Endodermal cell (in vitro differentiated cells): Measurements from ENCODE around the gene GALNT1. TPM values are rescaled to one million over a fixed set of nuclear protein-coding genes. Genes with fewer than 3 reads are reported as not detected.

Source experiments
- DNase-seq: peaks from one replicate; pipeline ENCODE4 v3.0.0-alpha.2; 2017
- H3K27ac ChIP-seq: 2 replicates; pipeline ENCODE4 v1.5.1; 2013; ENCODE audit warnings: mild to moderate bottlenecking, low read depth, low read length, moderate library complexity
- H3K27me3 ChIP-seq: 2 replicates; pipeline ENCODE4 v1.6.1; 2013; ENCODE audit warnings: mild to moderate bottlenecking, low read length, moderate library complexity; ENCODE audit not compliant: insufficient read depth, control insufficient read depth, poor library complexity, severe bottlenecking
- H3K36me3 ChIP-seq: 2 replicates; pipeline ENCODE4 v1.7.0; 2013; ENCODE audit warnings: mild to moderate bottlenecking, low read length, moderate library complexity; ENCODE audit not compliant: control insufficient read depth, insufficient read depth
- H3K4me1 ChIP-seq: one replicate; pipeline ENCODE4 v1.7.0; 2013; ENCODE audit warnings: low read length; ENCODE audit not compliant: control insufficient read depth, insufficient read depth
- H3K4me3 ChIP-seq: 2 replicates; pipeline ENCODE4 v1.5.1; 2013; ENCODE audit warnings: mild to moderate bottlenecking, low read length, moderate library complexity
- H3K9ac ChIP-seq: 2 replicates; pipeline ENCODE4 v1.6.1; 2013; ENCODE audit warnings: mild to moderate bottlenecking, low read length, moderate library complexity; ENCODE audit not compliant: poor library complexity, severe bottlenecking; ENCODE audit errors: extremely low read depth
- H3K9me3 ChIP-seq: 2 replicates; pipeline ENCODE4 v1.6.1; 2013; ENCODE audit warnings: mild to moderate bottlenecking, low read length, moderate library complexity; ENCODE audit not compliant: control insufficient read depth
- H3K27ac Mint-ChIP-seq: 2 replicates; pipeline ENCODE4 v1.8.0; 2020; ENCODE audit warnings: mixed read lengths
- H3K27me3 Mint-ChIP-seq: 2 replicates; pipeline ENCODE4 v1.8.0; 2021; ENCODE audit warnings: mild to moderate bottlenecking, mixed read lengths; ENCODE audit not compliant: insufficient read depth
- H3K36me3 Mint-ChIP-seq: 2 replicates; pipeline ENCODE4 v1.8.0; 2020; ENCODE audit warnings: low read depth, mixed read lengths
- H3K4me1 Mint-ChIP-seq: 2 replicates; pipeline ENCODE4 v1.8.0; 2020; ENCODE audit warnings: mixed read lengths
- H3K4me3 Mint-ChIP-seq: 2 replicates; pipeline ENCODE4 v1.8.0; 2020; ENCODE audit warnings: mild to moderate bottlenecking, moderate library complexity, mixed read lengths
- H3K9me3 Mint-ChIP-seq: 2 replicates; pipeline ENCODE4 v1.8.0; 2020; ENCODE audit warnings: mild to moderate bottlenecking, mixed read lengths
- CTCF ChIP-seq: fragments of 200-600 bp; sonication (generic); conservative IDR thresholded peaks from 2 replicates; pipeline ENCODE4 v1.5.0; 2021; ENCODE audit warnings: antibody characterized with exemption, mild to moderate bottlenecking
- WGBS, 2 experiments: methylation state at CpG; one replicate each; pipeline versions ENCODE4 v1.1.5 to v1.1.7; 2013; ENCODE audit warnings: missing lambda C conversion rate in 2 of 2, mixed read lengths in 1 of 2; ENCODE audit not compliant: insufficient coverage in 1 of 2, insufficient read length in 1 of 2; 5-methylcytosine and 5-hydroxymethylcytosine counted together
- total RNA-seq, 2 donors: library from RNA; stranded (reverse); fragmentation: NEBNext Ultra II Directional in 1 of 2; extraction: Animal tissue kit (Norgen Biotek cat#: 25700) in 1 of 2; gene quantifications; 2 replicates in 1 of 2; 3 replicates in 1 of 2; pipeline ENCODE4 v1.2.1, GENCODE V29; 2021

Gene GALNT1
- total RNA-seq, 2 donors from 2014 or later, result 82.5 to 102 TPM

- H3K27ac ChIP-seq, result no peak overlapping the region
- Mint-ChIP-seq H3K4me1 (no peaks in the 10 kb centered on the region), H3K36me3 (peaks cover 40% of the 10 kb centered on the region), H3K9me3 (peaks cover 8% of the 10 kb centered on the region), H3K27me3 (no peaks in the 10 kb centered on the region), H3K4me3 (no peak overlapping the region), H3K27ac (no peak overlapping the region)
- 94% methylated on average over 2 of the region's 2 CpGs; no CpG with 5 or more reads in 1 of the 2 experiments for WGBS, 2 experiments
- DNase-seq, result no peak
- H3K4me1 ChIP-seq, result no peaks in the 10 kb centered on the region
- H3K4me3 ChIP-seq, result no peak overlapping the region
- peaks cover 43% of the 10 kb centered on the region for H3K36me3 ChIP-seq
- peaks cover 8% of the 10 kb centered on the region for H3K9me3 ChIP-seq
- no peak for TF ChIP-seq CTCF
- H3K9ac ChIP-seq, result no peak overlapping the region
- no peaks in the 10 kb centered on the region for H3K27me3 ChIP-seq
Observed at GRCh38 chr18:35711227-35711626, 129.7 kb downstream of the GALNT1 start.

- no peaks in the 10 kb centered on the region for H3K4me1 Mint-ChIP-seq
Observed at GRCh38 chr18:35713545-35713944, 132.0 kb downstream of the GALNT1 start.

GRCh38 chr18:35714539-35714938, 133.0 kb downstream of the GALNT1 start:
- H3K9me3 ChIP-seq, result peaks cover 24% of the 10 kb centered on the region
- TF ChIP-seq CTCF, result no peak
- no peak for DNase-seq
- H3K36me3 ChIP-seq, result peaks cover 32% of the 10 kb centered on the region
- no peaks in the 10 kb centered on the region for H3K27me3 ChIP-seq
- H3K4me1 Mint-ChIP-seq, result no peaks in the 10 kb centered on the region
- no peak overlapping the region for H3K27ac ChIP-seq
- H3K27ac Mint-ChIP-seq, result no peak overlapping the region
- no peak overlapping the region for H3K4me3 ChIP-seq
- peaks cover 40% of the 10 kb centered on the region for H3K36me3 Mint-ChIP-seq
- H3K4me1 ChIP-seq, result no peaks in the 10 kb centered on the region
- H3K27me3 Mint-ChIP-seq, result no peaks in the 10 kb centered on the region
- 84 to 100% methylated on average over 1 to 2 of the region's 2 CpGs for WGBS, 2 experiments
- H3K9ac ChIP-seq, result no peak overlapping the region
- peaks cover 27% of the 10 kb centered on the region for H3K9me3 Mint-ChIP-seq
- no peak overlapping the region for H3K4me3 Mint-ChIP-seq

More at GRCh38 chr18:35713545-35713944, 132.0 kb downstream of the GALNT1 start:
- H3K4me3 Mint-ChIP-seq, result no peak overlapping the region
- H3K27ac Mint-ChIP-seq, result no peak overlapping the region
- Histone ChIP-seq H3K4me3 (no peak overlapping the region), H3K27ac (no peak overlapping the region), H3K9ac (no peak overlapping the region), H3K36me3 (peaks cover 37% of the 10 kb centered on the region), H3K27me3 (no peaks in the 10 kb centered on the region), H3K9me3 (peaks cover 14% of the 10 kb centered on the region), H3K4me1 (no peaks in the 10 kb centered on the region)
- H3K9me3 Mint-ChIP-seq, result peaks cover 19% of the 10 kb centered on the region
- 98 to 100% methylated on average over 1 to 2 of the region's 2 CpGs for WGBS, 2 experiments
- no peak for TF ChIP-seq CTCF
- H3K27me3 Mint-ChIP-seq, result no peaks in the 10 kb centered on the region
- H3K36me3 Mint-ChIP-seq, result peaks cover 40% of the 10 kb centered on the region
- no peak for DNase-seq
